Posterior vena cava (tissue), 2 donors: ENCODE measurements around the gene NKD2. TPM values are rescaled to one million over a fixed set of nuclear protein-coding genes. Genes with fewer than 3 reads are reported as not detected.

Experiments used
- DNase-seq: peaks from one replicate; pipeline ENCODE4 v3.0.0-alpha.2; 2020; ENCODE audit warnings: low spot score
- intact Hi-C, 2 donors: fragments of 100-400 bp; cut with DNase I; formaldehyde crosslinking; loops; one replicate each; pipeline versions ENCODE4 v1.14.1 to v1.14.2; 2022 to 2023
- total RNA-seq, 2 donors: library from RNA; stranded (reverse); fragmentation: NEBNext Ultra II Directional; extraction: Animal tissue kit (Norgen Biotek cat#: 25700); gene quantifications; one replicate each; pipeline ENCODE4 v1.2.1, GENCODE V29; 2021
- donor health status: DM: yes; HTN: yes; CAD: no.
- donor health status: DM: yes; HTN: yes; CAD: no.

NKD2 gene
- total RNA-seq, 2 donors from 2014 or later = 2.7 to 5.0 TPM

GRCh38 chr5:1035421-1036405 is 27.1 kb downstream of the NKD2 start:
- intact Hi-C loops = no loop called here
- DNase-seq = peak; percentile 60

GRCh38 chr5:1036504-1037122 is 28.0 kb downstream of the NKD2 start:
- intact Hi-C loops = no loop called here
- DNase-seq = peak; percentile 44

GRCh38 chr5:1037123-1037670 is 28.6 kb downstream of the NKD2 start:
- no peak for DNase-seq
- intact Hi-C loops = no loop called here

GRCh38 chr5:1037671-1038416 is 29.2 kb downstream of the NKD2 start:
- peak; percentile 78 for DNase-seq
- intact Hi-C loops = no loop called here

- intact Hi-C loops = no loop called here
- DNase-seq = peak; percentile 75
These were observed 30.0 kb downstream of the NKD2 start for GRCh38 chr5:1038417-1039209.

- DNase-seq = peak; percentile 47
- intact Hi-C loops = no loop called here
These were observed 30.6 kb downstream of the NKD2 start for GRCh38 chr5:1039210-1039548.

- DNase-seq = peak; percentile 70
- intact Hi-C loops = no loop called here
These were observed 31.2 kb downstream of the NKD2 start for GRCh38 chr5:1039706-1040260.

GRCh38 chr5:1040571-1040970 is 32.0 kb downstream of the NKD2 start:
- DNase-seq = peak; percentile 78
- intact Hi-C loops = no loop called here

- DNase-seq = no peak
- intact Hi-C loops = no loop called here
These were observed 32.9 kb downstream of the NKD2 start for GRCh38 chr5:1041225-1042143.

- intact Hi-C loops = no loop called here
- DNase-seq = no peak
These were observed 34.0 kb downstream of the NKD2 start for GRCh38 chr5:1042626-1043025.

- intact Hi-C loops = no loop called here
These were observed 34.7 kb downstream of the NKD2 start for GRCh38 chr5:1043327-1043726.

GRCh38 chr5:1044117-1044516 is 35.5 kb downstream of the NKD2 start:
- no peak for DNase-seq
- intact Hi-C loops = no loop called here

More at GRCh38 chr5:1043327-1043726, 34.7 kb downstream of the NKD2 start:
- DNase-seq = no peak

GRCh38 chr5:1045960-1046560 is 37.5 kb downstream of the NKD2 start:
- DNase-seq = no peak
- intact Hi-C loops = no loop called here

- intact Hi-C loops = no loop called here
- no peak for DNase-seq
These were observed 38.8 kb downstream of the NKD2 start for GRCh38 chr5:1047332-1047965.

- intact Hi-C loops = no loop called here
- no peak for DNase-seq
These were observed 39.6 kb downstream of the NKD2 start for GRCh38 chr5:1048162-1048721.
